GM19372 (cell line): ENCODE data around the gene C4orf50.
"Not testable (repeated sequence)": the region's sequence is repeated elsewhere in the genome, so short reads cannot be mapped to it uniquely, and the experiment has no call there.

Experiments used
- ATAC-seq: cut with Tn5 transposase; IDR thresholded peaks from one replicate; pipeline ENCODE4 v1.9.1; 2021; ENCODE audit warnings: mild to moderate bottlenecking, low read depth, moderate library complexity; ENCODE audit not compliant: unreplicated experiment

Gene C4orf50

GRCh38 chr4:5874811-5875449 is 143.3 kb downstream of the C4orf50 start:
- no peak for ATAC-seq

DNA sequence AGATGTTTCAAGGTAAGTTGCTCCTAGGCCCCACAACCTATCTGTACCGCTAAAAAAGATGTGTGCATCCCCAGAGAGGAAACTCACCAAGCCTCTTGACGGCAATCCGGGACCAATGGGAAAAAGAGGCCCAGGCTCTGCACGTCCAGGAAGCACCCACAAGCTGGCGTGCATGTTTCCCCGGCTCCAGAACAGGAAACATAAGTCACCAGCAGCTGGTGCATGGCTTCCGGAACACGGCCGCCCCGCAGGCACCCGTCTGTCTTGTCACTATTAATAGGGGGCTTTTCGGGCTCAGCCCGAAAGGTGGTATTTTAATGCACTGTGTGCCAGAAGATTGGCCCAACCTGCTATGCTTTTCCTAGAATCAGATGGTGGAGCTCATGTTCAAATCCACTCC is 147.5 kb downstream of the C4orf50 start:
- no peak for ATAC-seq

DNA sequence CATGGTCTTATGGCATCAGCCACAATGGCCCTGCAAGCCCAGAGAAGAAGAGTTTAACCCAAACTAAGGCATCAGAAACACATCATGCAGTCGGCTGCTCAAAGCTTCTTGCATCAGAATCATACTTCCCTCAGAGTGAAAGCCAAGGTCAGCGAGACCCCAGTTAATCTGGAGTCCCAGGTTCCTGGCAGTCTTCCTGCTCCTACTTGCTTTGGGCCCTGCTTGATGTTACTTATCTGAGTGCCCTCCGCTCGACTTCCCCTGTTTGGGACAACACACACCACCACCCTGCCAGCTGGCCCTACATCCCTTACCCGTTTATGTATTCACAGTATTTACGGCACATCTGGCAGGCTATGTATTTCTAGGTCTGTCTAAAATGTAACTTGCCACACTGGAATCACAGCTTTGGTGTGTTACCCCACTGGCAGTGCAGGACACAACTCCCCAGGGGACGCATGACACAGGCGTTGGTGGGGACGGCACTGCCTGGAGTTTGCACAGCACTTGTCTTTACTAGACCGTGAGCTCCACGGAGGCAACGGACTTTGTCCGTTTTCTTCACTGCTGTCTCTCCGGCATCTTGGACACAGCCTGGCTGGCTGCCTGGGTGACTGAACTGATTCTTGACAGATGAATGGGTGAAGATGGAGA is 148.1 kb downstream of the C4orf50 start:
- no peak for ATAC-seq

DNA sequence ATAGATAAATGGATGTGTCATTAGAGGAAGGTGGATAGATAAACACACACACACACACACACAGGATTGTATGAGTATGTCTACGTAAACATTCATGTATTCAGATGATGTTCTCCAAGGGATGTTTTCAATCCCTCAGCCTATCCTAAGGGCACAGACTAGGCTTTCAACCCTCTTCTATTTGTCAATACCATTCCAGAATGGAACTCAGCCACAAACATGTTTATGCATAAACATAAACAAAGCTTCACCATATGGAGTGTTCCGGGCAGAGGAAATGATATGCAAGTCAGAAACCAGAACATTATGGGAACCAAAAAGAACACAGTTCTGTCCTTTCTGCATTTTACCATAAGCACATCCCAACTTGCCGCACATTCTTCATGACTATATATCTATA is 150.4 kb downstream of the C4orf50 start:
- no peak for ATAC-seq

GRCh38 chr4:5866841-5867813 is 151.1 kb downstream of the C4orf50 start:
- ATAC-seq, result no peak

DNA sequence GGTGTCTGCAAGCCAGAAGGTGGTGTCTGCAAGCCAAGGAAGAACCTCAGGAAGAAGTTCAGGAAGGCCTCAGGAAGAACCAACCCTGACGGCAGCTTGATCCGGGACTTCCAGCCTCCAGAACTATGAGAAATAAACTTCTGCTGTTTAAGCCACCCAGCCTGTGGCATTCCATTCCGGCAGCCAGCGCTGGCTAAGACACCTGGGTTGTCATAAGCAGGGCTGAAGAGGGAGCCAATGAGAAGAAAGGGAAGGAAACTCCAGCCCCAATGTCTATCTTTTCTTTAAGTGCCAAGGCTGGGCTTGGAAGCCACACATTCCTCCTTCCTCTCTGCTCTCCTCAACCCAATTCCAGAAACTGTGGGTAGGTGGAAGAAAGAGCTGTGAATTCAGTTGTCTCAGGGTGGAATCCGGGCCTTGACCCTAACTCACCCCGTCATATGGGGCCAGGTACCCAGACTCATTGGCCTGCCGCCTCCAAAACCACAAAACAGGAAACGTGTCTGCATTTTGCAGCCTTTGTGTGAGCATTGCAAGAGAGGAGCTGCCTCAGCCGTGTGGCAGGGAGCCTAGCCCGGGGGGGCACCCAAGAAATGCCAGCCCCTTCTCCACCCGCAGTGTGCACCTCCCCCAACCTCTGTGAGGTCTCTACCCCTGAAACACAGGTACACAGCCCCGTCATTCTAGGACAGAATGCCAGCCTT is 152.2 kb downstream of the C4orf50 start:
- no peak for ATAC-seq

GRCh38 chr4:5863461-5864113 is 154.6 kb downstream of the C4orf50 start:
- no peak for ATAC-seq

GRCh38 chr4:5858020-5858769 is 160.0 kb downstream of the C4orf50 start:
- ATAC-seq, result no peak

DNA sequence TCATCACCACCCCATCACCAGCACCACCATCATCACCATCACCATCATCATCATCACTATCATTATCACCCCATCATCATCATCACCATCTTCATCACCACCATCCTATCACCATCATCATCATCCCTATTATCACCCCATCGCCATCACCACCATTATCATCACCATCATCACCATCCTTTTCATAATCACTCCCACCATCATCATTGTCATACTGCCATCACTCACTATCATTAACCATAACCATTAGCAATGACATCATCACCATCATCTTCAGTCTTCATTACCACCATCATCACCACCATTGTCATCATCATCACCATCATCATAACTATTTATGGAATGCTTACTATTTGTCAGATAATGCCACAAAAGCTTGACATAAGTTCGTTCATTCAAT is 161.0 kb downstream of the C4orf50 start:
- ATAC-seq, result no peak

DNA sequence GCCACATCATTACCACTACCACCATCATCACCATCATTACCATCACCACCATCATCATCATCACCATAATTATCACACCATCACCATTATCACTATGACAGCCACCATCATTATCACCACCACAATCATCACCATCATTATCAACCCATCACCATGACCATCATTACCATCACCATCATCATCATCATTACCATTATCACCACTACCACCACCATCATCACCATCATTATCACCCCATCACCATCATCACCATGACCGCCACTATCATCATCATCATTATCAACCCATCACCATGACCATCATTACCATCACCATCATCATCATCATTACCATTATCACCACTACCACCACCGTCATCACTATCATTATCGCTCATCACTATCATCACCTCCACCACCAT is 161.9 kb downstream of the C4orf50 start:
- ATAC-seq, result not testable (repeated sequence)

GRCh38 chr4:5854929-5855328 is 163.3 kb downstream of the C4orf50 start:
- no peak for ATAC-seq

DNA sequence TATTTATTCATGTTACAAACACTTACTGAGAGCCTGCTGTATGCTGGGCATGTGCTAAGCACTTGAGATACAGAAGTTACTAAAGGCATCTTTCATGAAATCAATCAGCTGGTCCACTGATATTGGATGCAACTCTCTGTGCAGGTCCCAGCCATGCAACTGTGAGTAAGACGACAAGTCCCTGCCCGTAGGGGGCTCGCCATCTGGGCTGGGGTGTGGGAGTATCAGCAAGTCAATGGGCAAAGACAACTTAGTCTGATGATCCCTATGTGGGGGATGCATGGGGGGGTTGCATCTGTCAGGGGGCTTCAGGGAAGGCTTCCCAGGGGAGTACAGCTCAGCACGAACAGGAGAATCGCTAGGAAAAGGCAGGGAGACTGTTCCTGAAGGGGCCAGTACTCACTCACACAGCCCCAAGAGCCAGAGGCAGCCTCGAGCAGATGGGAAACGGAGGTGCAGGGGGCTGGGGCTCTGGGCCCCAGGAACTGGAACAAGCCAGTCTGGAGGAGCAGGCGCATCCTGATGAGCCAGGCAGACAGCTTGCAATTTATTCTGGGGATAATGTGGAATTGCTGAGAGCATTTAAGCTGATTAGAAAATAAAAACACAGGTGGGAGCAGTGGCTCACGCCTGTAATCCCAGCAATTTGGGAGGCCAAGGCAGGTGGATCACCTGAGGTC is 165.6 kb downstream of the C4orf50 start:
- ATAC-seq, result no peak

DNA sequence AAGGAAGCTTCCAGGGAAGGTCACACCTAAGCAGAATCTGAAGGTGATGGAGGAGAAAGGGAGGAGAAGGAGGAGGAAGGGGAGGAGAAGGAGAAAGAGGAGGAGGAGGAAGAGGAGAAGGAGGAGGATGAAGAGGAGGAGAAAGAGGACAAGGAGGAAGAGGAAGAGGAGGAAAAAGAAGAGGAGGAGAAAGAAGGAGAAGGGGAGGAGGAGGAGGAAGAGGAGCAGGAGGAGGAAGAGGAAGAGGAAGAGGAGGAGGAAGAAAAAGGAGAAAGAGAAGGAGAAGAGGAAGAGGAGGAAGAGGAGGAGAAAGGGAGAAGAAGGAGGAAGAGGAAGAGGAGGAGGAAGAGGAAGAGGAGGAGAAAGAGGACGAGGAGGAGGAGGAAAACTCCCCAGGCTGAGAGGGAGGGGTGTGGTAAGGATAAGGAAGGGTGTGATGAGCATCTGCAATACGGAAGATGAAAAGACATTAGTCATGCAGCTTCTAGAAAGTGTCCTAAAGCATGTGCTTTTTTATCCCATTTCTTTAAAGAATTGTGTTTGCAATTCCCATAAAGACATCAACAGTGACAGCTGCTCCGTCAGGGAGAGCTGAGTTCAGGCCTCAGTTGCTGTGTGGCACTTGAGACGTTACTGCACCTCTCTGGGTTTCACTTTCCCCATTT is 166.5 kb downstream of the C4orf50 start:
- ATAC-seq, result no peak
